ENCODE data around the gene VCP. TPM values are rescaled to one million over a fixed set of nuclear protein-coding genes. Genes with fewer than 3 reads are reported as not detected.

Gene VCP
- total and polyA plus RNA-seq, 9 of the 15 experiments (the other 6 are each of a cell fraction or from before 2014, with no cell fraction given), result 7.1 to 257 (median 199) TPM

DNA sequence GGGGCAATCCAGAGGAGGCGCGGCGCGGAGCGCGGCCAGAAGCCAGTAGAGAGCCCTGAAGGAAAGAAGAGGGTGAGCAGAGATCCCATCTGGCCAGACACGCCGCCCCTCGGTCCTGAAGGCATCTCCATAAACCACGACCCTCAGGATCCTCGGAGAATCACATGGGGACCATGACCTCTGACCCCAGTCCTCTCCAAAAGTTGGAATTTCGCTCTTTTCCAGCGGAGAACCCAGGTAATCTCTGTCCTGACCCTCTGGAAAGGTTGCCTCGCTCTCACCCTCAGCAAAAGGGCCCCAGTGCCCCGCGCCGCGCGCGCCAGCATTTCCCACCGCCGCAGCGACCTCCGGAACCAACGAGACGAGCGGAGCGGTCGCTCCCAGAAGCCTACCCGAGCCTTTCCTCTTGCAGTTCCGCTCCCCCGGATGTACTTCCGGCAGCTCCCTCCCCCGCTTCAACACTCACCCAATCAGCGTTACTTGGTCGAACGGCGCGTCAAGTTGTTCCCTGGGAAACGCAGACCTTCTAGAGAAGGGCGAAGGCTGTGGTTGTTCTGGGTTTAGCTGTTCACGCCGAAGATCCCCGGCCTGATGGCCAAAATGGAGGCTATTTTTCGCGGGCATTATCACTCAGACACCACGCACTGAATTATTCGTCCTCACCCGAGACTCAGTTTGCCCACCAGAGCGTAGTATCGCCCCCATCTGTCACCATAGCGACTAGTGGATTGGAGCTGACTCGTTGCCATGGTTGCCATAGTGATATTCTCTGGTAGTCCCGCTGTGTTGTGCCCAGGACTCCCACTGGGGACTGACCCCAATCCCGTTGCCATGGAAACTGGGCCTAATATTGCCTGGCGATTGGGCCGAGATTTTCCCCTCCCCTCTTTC is 30.6 kb upstream of the VCP start, which contains the start of gene STOML2 (continued):
- TF ChIP-seq, protein P1, sequence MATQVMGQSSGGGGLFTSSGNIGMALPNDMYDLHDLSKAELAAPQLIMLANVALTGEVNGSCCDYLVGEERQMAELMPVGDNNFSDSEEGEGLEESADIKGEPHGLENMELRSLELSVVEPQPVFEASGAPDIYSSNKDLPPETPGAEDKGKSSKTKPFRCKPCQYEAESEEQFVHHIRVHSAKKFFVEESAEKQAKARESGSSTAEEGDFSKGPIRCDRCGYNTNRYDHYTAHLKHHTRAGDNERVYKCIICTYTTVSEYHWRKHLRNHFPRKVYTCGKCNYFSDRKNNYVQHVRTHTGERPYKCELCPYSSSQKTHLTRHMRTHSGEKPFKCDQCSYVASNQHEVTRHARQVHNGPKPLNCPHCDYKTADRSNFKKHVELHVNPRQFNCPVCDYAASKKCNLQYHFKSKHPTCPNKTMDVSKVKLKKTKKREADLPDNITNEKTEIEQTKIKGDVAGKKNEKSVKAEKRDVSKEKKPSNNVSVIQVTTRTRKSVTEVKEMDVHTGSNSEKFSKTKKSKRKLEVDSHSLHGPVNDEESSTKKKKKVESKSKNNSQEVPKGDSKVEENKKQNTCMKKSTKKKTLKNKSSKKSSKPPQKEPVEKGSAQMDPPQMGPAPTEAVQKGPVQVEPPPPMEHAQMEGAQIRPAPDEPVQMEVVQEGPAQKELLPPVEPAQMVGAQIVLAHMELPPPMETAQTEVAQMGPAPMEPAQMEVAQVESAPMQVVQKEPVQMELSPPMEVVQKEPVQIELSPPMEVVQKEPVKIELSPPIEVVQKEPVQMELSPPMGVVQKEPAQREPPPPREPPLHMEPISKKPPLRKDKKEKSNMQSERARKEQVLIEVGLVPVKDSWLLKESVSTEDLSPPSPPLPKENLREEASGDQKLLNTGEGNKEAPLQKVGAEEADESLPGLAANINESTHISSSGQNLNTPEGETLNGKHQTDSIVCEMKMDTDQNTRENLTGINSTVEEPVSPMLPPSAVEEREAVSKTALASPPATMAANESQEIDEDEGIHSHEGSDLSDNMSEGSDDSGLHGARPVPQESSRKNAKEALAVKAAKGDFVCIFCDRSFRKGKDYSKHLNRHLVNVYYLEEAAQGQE (IDR thresholded peaks at IDR 0.05; ENCODE audit: borderline replicate concordance), result no peak
- TF ChIP-seq, protein P1 (CRISPR knock-in tag; IDR thresholded peaks at IDR 0.05; ENCODE audit: low read depth), result no peak
- TF ChIP-seq CREM (IDR thresholded peaks at IDR 0.05; ENCODE audit: low read depth), result peak; percentile 70
- no peak for TF ChIP-seq KAT2B (IDR thresholded peaks at IDR 0.05; ENCODE audit: low read depth, low read length)
- no peak for TF ChIP-seq PHTF2 (CRISPR knock-in tag; IDR thresholded peaks at IDR 0.05)
- TF ChIP-seq ZKSCAN8 (CRISPR knock-in tag; IDR thresholded peaks at IDR 0.05), result no peak
- TF ChIP-seq BCL6 (CRISPR knock-in tag; IDR thresholded peaks at IDR 0.05), result no peak
- TF ChIP-seq KDM2B (CRISPR knock-in tag; IDR thresholded peaks at IDR 0.05), result no peak
- TF ChIP-seq TRIM28 (IDR thresholded peaks at IDR 0.05), result no peak
- TF ChIP-seq, protein P2, sequence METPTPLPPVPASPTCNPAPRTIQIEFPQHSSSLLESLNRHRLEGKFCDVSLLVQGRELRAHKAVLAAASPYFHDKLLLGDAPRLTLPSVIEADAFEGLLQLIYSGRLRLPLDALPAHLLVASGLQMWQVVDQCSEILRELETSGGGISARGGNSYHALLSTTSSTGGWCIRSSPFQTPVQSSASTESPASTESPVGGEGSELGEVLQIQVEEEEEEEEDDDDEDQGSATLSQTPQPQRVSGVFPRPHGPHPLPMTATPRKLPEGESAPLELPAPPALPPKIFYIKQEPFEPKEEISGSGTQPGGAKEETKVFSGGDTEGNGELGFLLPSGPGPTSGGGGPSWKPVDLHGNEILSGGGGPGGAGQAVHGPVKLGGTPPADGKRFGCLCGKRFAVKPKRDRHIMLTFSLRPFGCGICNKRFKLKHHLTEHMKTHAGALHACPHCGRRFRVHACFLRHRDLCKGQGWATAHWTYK (CRISPR knock-in tag; IDR thresholded peaks at IDR 0.05), result no peak
- TF ChIP-seq TAF1 (IDR thresholded peaks at IDR 0.05; ENCODE audit: control insufficient read depth, extremely low read depth, insufficient read depth, low read length, severe bottlenecking), result peak; percentile 80
- no peak for TF ChIP-seq SMAD2 (IDR thresholded peaks at IDR 0.05; ENCODE audit: low read depth, low read length)
- TF ChIP-seq ARNT (IDR thresholded peaks at IDR 0.05), result peak in 1 of 2 experiments; percentile 66; a peak in 1 of 4 replicates
- TF ChIP-seq, protein P3, sequence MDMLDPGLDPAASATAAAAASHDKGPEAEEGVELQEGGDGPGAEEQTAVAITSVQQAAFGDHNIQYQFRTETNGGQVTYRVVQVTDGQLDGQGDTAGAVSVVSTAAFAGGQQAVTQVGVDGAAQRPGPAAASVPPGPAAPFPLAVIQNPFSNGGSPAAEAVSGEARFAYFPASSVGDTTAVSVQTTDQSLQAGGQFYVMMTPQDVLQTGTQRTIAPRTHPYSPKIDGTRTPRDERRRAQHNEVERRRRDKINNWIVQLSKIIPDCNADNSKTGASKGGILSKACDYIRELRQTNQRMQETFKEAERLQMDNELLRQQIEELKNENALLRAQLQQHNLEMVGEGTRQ (CRISPR knock-in tag; IDR thresholded peaks at IDR 0.05), result no peak
- TF ChIP-seq SOX6 (IDR thresholded peaks at IDR 0.05), result peak; percentile 42; the same call in 1 of the 2 replicates
- TF ChIP-seq SRSF3 (IDR thresholded peaks at IDR 0.05; ENCODE audit: insufficient read depth, low read length), result no peak
- TF ChIP-seq HMG20B (CRISPR knock-in tag; IDR thresholded peaks at IDR 0.05), result no peak
- 0 out of 2 replicates have a peak, but pooled peaks have one; percentile 42 for TF ChIP-seq PTBP1 (IDR thresholded peaks at IDR 0.05; ENCODE audit: low read depth, low read length)
- TF ChIP-seq SMARCA4 (IDR thresholded peaks at IDR 0.05), result no peak
- TF ChIP-seq BHLHE40 (IDR thresholded peaks at IDR 0.05; ENCODE audit: low read length), result no peak

Measured in K562 (cell line).